HG02938 (cell line): ENCODE measurements around the gene NDUFS8.

Source experiments
- ATAC-seq: cut with Tn5 transposase; IDR thresholded peaks from one replicate; pipeline ENCODE4 v1.9.1; 2021; ENCODE audit warnings: mild to moderate bottlenecking, moderate library complexity; ENCODE audit not compliant: unreplicated experiment

Gene NDUFS8

DNA sequence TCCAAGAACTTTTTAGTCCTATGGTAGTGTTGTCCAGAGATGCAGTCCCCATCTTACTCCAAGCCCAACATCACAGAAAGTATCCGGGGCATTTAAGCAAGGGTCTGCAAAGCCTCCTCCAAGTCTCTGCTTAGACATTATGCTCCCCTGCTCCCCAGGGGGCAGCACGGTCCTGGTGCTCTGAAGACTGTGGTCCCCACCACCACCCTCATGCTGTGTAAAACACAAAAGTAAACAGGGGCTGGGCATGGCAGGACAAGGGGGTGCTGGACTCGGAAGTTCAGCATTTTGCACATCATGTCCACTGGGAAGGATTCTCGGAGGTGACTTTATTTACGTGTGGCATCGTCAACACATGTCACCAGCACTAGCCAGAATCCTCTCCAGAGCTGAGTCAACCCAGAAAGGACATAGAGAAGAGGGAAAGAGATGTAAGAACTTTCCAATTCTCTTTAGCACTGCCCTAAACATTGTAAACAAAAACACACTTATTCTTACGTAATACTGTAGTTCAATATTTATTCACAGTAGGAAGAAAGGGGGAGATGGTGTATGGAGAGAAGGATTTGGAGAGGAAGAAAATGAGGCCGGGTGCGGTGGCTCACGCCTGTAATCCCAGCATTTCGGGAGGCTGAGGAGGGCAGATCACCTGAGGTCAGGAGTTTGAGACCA is 46.0 kb downstream of the NDUFS8 start:
- ATAC-seq = no peak

DNA sequence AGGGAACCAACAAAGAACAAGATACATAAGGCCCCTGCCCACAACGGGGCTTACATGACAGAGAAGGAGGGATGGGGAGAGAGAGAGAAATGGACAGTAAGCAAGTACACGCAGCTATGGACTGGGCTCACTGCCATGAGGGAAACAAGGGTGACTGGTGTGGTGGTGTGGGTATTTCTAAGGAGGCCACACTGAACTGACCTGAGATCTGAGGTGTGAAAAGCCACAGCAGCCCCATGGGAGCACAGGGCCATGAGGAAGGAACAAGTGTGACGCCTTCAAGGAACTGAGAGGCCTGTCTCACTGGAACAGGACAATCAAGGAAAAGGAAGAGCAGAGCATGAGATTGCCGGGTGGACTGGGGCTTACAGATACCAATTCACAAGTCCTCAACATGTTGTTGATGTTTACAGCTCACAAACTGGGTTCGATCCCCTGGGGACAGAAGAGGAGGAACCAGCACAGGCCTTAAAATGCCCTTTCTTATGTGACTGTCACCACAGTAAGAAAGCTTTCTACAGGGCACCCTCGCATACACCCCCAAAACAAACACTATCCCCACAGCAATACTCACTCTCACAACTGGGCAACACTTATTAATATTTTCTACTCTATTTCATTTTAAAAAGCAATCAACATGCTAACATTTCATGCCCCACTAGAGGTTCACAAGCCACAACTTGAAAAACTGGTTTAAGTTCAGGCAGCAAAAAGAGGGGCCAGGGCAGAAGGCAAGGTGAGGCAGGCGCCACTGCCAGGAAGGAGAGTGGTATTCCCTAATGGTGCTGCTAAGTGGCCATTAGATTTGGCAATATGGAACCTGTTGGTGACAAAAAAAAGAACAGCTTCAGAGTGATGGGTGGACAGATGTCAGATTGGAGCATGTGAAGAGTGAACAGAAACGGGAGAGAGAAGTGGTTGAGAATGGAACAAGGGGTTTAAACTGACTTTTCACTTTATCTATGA is 47.4 kb downstream of the NDUFS8 start:
- no peak for ATAC-seq

DNA sequence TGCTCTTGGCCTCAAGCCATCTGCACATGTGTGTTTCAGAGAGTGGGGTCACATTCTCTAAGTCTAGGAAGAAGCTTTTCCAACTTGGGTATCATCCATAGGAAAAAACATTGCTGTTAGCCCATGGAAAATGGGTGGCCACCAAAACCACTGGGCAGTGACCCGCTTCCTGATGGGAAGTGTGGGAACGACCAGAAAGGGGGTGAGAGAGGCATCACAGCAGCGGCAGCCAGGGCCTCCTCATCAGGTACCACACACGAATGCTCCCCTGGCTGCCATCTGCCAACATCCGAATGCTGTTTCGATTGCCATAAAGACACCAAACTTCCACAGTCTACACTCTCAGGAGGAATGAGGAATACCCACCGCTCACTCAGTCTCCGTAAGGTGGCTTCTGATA is 50.4 kb downstream of the NDUFS8 start:
- ATAC-seq = no peak

DNA sequence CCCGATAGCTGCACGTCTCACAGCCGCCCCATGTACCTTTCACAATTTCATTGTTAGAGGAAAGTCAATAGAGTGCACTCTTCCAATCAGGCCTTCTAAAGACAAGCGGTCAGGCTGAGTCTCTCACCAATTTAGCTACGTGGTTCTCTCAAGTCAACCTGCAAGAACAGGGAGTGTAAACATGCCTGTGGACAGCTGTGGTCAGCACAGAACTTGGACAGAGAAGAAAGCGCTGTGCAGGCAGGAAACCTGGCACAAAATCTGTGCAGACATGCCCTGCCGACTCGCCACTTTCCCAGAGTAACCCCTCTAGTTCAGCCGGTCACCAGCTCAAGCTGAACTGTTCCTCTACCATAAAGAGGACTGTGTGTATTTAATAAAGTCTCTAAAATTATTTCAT is 51.2 kb downstream of the NDUFS8 start:
- no peak for ATAC-seq

DNA sequence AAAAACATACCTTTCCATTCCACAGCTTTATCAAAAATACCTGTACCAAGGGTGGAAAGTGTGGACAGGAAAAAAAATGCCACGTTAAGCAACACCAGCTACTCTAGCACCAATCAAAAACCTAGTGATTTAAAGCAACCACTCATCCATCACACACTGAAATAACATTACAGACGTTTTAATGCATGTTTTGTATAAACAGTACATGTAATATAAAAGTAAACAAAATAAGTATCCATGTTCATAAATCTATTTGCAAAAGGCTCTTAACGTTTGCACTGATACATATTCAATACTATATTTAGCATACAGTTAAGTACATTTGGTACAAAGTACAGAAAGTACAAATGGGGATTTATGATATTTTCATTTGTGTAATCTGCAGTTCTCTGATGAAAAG is 52.0 kb downstream of the NDUFS8 start:
- ATAC-seq = no peak

DNA sequence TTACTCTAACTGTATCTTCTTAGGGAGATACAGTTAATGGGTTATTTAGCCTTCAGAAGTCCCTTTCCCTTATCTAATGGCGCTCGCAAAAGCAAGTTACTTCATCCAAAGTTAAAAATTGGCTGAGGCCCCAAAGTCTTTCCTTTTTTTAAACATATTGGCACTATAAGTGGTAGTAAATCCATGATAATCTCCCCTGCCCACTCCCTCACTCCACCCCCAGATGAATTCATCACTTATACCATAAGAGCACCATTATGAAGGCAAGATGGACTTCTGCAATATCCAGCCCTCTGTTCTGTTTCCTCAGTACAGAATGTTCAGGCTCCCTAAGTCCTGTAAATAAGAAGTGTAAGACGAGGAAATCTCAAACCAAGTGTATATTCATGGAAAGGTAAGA is 53.0 kb downstream of the NDUFS8 start:
- no peak for ATAC-seq
